Stimulated activated CD4-positive, alpha-beta T cell treated with anti-CD3 and anti-CD28 coated beads, Interleukin-1b, Interleukin-23, amount 100 ng/mL, for 1 hour (primary cell): ENCODE data around the gene IFI16.
"Not testable (repeated sequence)": the region's sequence is repeated elsewhere in the genome, so short reads cannot be mapped to it uniquely, and the experiment has no call there.

Experiments
- DNase-seq, 2 donors: peaks; one replicate each; pipeline ENCODE4 v3.0.0-alpha.2; 2020; ENCODE audit warnings: low read depth in 2 of 2

Gene IFI16

GRCh38 chr1:159092036-159092760 lies 82.5 kb downstream of the IFI16 start:
- DNase-seq: no peak

GRCh38 chr1:159098596-159098995 lies 88.9 kb downstream of the IFI16 start:
- DNase-seq: no peak

- no peak for DNase-seq
Measured at GRCh38 chr1:159100589-159100988, 90.9 kb downstream of the IFI16 start.

GRCh38 chr1:159103021-159103420 lies 93.3 kb downstream of the IFI16 start:
- DNase-seq: not testable (repeated sequence)
